Stimulated activated CD4-positive, alpha-beta T cell treated with anti-CD3 and anti-CD28 coated beads, Interleukin-15, amount 100 ng/mL, for 1 hour (primary cell): ENCODE results near the gene ACER3.
"Not testable (repeated sequence)": the region's sequence is repeated elsewhere in the genome, so short reads cannot be mapped to it uniquely, and the experiment has no call there.

ENCODE experiments used
- DNase-seq, 2 donors: peaks; one replicate each; pipeline ENCODE4 v3.0.0-alpha.2; 2020; ENCODE audit warnings: low read depth in 1 of 2, low spot score in 1 of 2

The ACER3 gene

DNA sequence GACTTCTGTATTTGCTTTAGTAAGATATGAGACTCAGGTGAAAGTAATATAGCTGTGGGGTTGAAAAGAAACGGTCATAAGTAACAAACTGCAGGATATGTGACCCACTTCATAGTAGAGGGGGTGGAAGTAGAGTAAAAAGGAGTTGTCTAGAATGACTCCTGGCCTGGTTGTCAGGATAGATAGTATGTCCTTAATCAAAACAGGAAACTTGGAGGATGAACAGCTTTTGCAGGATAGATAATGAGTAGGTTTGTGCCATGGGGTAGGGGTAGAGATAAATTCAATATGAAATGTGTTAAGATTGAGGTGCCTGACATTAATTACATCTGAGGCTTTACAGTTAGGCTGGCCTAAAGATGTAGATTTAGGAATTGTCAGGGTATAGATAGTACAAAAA is 126.5 kb downstream of the ACER3 start:
- DNase-seq, result no peak

DNA sequence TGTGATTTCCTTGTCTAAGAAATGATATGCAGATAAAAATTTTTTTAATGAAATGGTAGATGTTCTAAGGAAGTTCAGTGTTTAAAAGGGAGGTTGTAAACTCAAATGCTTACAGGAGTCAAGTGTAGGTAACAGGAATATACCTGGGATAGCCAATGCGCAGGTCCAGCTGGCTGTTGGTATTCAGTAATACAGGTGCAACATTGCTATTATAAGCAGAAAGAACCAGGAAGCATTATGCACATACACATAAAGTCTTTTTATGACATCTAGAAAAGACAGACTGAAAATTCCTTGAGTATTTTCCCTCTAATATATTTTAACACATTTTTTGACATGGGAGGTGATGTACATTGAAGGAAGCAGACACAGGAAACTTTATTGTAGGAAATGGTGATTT is 129.9 kb downstream of the ACER3 start:
- no peak for DNase-seq

DNA sequence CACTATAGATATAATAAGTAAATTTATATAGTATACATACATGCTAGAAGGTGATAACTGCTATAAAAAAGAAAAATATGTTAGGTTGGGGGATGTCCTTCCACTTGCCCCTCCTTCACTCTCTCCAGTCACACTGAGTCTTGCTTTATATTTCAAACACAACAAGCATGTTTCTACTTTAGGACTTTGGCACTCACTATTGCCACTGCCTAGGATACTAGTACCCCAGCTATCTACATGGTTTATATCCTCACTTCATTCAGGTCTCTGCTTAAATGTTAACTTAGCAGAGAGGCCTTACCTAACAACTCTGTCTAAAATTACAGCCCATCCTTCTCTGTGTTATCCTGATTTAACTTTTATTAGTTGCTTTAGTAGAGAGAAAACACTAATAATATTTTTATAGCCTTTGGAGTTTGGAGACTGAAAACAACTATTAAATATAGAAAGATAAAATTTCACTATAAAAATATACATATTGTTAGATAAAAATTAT is 134.4 kb downstream of the ACER3 start:
- DNase-seq, result no peak

DNA sequence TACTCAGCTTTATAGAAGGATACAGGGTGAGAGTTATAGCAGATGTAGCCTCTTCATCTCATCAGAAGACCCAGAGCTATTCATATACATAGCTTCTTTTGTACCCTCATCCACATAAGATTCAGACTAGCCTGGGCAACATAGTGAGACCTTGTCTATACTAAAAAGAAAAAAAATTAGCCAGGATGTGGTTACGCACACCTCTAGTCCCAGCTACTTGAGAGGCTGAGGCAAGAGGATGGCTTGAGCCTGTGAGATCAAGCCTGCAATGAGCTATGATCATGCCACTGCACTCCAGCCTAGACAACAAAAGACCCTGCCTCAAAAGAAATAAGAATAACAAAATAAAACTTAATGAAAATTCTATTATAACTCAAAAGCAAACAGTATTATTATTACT is 136.8 kb downstream of the ACER3 start:
- DNase-seq, result no peak

DNA sequence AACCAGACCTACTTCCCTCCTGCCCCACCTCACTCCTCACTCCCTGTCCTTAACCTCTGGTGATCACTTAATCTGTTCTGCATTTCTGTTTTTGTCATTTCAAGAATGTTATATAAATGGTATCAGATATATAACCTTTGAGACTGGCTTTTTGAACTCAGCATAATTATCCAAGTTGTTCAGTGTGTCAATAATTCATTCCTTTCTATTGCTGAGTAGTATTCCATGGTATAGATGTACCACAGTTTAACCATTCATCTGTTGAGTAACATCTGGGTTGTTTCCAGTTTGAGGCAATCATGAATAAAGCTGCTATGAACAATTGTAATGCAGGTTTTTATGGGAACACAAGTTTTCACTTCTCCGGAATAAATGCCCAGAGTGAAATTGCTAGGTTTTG is 138.9 kb downstream of the ACER3 start:
- DNase-seq, result no peak

DNA sequence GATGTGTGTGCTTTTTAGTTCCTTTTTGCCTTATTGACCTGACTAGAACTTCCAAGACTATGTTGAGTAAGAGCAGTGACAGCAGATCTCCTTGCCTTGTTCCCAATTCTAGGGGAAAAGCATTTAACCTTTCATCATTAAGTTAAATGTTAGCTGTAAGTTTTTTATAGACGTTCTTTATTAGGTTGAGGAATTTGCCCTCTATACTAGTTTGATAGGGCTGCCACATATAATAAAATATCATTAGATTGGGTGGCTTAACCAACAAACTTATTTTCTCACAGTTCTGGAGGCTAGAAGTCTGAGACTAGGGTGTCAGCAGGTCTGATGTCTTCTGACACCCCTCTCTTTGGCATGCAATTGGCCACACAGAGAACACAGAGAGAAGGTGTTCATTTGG is 140.9 kb downstream of the ACER3 start:
- no peak for DNase-seq

DNA sequence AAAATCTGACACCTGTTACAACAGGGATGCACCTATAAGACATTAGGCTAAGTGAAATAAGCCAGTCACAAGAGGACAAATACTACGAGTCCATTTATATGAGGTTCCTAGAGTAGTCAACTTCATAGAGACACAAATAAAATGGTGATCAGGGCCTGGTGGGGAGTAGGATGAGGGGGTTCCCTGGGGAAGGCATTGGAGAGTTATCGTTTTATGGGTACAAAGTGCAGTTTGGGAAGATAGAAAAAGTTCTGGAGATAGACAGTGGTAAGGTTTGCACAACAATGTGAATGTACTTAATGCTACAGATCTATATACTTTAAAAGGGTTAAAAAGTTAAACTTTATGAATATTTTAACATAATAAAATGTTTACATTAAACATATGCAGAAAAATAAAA is 142.1 kb downstream of the ACER3 start:
- no peak for DNase-seq

DNA sequence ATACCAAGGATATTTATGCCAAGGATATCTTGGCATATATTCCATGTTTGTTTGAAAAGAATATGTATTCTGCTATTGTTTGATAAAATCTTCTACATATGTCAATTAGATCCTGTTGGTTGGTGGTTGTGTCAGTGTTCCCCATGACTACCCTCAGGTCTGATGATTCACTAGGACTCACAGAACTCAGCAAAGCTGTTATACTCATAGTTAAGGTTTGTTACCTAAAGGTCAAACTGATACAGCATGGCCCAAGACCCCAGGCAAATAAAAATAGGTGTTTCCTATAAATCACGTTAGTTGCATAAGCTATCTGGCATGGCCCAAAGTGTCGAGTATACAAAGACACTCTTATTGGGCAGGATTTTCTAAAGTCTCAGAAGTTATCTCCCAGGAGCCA is 143.2 kb downstream of the ACER3 start:
- no peak for DNase-seq

DNA sequence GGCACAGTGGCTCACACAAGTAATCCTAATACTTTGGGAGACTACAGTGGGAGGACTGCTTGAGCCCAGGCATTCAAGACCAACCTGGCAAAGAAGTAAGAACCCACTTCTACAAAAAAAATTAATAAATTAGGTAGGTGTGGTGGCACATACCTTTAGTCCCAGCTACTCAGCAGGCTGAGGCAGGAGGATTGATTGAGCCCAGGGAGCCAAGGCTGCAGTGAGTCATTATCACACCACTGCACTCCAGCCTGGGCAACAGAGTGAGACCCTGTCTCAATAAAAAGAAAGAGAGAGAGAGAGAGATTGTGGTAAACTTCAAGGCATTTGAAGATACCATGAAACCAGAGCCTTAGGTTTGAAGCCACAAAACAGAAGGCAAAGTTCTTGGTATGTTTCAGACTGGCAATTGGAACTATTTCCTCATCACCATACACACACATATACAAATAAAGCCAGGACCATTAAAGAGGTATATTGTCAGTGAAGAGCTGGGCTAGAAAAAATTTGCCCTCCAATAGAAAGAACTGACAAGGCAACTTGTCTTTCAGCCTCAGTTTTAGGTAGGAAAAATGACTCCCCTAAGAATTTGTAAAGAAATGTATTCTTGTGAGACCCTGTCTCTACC is 148.9 kb downstream of the ACER3 start:
- no peak for DNase-seq

DNA sequence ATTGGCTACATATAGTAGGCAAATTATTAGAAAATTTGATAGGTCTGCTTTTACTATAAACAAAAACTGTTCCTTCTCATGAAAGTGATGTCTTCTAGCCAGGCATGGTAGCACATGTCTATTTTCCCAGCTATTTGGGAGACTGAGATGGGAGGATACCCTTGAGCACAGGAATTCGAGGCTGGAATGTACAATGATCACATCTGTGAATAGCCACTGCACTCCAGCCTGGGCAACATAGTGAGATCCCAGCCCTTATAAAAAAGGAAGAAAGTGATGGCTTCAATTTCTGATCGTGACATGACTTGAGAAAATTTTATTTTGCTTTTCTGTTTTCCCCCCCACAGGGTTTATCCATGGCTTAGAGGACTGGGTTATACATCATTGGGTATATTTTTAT is 154.0 kb downstream of the ACER3 start:
- no peak for DNase-seq

DNA sequence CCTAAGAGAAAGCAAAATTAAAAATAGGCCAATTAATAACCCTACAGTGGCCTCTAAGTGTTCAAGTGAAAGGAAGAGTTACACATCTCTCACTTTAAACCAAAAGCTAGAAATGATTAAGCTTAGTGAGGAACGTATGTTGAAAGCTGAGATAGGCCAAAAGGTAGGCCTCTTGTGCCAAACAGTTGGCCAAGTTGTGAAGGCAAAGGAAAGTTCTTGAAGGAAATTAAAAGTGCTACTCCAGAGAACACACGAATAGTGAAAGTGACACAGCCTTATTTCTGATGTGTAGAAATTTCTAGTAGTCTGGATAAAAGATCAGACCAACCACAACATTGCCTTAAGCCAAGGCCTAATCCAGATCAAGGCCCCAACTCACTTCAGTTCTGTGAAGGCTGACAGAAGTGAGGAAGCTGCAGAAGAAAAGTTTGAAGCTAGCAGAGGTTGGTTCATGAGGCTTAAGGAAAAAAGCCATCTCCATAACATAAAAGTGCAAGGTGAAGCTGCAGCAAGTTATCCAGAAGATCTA is 157.7 kb downstream of the ACER3 start:
- DNase-seq, result not testable (repeated sequence)

DNA sequence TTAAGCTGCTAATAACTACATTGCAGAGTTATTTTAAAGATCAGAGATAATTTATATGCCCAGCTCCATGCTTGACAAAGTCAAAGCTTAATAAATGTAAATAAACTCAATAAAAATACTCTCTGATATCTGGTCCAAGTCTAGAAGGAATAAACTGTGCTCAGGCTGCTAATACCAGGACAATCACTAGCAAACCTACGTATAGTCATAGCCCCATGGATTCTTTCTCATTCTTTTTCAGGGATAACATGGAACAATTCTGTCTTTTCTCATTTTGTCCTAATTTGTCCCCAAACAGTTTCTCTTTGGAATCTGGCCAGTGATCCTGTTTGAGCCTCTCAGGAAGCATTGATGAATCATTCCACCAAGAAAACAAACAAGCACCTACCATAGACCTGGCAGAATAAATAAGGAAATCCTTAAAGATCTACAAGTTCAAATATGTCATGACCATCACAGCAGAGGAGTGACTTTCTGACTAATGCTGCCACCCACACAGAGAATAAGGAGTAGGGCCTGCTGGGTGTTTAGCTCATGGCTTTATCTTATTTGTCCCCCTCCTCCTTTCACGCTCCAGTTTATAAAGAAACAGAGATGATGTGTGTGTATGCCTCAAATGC is 159.4 kb downstream of the ACER3 start:
- no peak for DNase-seq

DNA sequence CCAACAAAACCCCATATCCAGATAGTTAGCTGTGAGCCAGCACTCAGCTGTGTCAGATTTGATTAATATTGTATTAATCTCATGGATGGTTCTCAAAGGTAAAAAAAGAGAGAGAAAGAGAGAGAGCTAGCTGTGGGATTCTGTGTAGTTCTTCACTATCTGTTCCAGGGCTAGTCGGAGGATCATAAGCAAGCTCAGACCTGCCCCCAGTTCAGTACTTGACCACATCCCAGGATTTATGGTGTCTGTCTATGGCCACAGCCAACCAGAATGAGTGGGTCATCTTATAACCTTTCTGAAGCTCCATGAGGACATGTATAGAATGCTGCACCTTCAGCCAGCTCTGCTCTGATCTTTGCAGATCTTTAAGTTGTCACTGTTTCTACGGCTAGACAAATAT is 160.0 kb downstream of the ACER3 start:
- DNase-seq, result no peak

DNA sequence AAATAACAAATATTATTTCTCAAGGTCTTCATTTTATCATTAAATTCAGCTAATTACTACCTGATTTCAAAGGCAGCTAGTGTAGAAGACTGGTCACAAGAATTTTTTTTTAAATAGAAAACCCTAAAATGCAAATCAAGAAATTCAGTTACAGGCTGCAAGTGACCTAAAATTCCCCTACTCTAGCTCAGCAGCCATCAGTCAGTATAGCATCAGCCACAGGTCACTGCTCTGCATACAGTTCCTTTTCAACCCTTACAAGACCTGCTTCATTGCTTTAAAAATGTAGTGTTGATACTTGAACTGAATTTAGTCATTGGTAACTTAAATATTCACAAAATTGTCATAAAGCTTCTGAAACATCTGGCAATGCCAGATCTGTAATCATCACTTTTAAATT is 164.0 kb downstream of the ACER3 start:
- no peak for DNase-seq

DNA sequence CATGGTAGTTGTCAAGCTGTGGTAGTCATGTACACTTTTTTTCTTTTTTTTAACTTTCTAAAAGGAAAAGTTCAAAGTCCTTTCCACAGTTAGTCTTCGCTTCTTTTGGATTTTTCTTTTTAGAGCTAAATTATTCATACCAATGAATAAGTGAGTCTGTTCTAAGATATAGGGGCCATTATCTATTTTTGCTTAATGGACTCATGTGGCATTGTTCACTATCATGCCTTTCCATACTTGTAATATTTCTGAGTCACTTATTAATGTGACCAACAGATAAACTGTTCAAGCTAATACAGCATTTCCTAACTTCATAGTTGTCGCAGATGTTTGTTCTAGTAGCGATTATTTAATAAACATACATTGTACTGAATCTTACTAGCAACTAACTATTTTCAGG is 165.5 kb downstream of the ACER3 start:
- no peak for DNase-seq

DNA sequence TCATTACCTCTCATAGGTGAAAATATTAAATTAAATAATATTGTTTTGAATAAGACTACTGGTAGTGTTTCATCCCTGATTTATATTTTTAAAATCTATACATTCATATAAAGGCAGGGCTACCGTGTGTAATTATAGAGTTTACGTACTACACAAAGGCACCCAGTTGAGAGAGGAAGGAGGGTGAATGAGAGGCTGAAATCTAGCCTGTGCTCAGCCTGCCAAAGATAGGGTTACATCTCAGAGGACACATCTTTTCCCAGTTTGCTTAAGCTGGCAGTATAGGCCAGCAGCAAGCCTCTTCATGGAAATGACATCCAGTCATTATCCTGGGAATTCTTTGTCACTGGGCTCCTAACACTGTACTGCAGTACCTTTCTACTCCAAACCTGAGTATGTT is 166.0 kb downstream of the ACER3 start:
- no peak for DNase-seq

DNA sequence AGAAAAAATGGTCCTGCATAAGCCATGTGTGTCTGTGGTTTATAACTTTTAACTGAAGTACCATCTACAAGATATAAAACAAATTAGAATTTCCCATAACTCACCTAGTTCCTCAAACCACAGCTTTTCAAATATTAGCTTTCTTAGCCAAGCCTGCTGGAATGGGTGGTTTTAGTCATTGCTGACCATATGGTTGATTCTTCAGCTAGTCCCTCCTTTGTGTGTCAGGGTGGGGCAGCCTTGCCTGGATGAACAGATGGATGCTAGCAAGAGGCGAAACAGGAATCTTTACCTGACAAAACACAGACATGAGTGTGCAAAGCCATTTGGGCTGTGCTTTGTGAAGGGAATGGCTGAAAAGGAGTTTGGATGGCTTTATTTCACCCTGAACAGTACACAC is 166.6 kb downstream of the ACER3 start:
- DNase-seq, result no peak

DNA sequence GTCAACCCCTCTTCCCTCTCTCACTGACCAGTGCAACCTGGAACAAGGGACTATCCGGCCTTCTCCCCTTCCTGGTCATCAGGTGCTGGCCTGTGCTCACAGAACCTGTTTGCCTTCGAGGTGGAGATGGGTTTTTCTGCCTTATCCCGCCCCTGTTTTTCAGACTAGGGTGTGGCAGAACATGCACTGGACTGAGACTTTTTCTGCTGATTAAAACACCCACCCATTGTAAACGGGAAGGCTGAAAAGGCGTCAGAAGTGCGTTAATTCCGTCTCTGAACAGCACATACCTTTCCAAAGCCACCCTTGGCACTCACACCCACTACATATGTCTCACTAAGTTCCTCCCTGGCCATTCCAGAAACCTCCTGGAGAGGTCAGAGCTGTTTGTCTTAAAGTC is 169.1 kb downstream of the ACER3 start:
- DNase-seq, result no peak

DNA sequence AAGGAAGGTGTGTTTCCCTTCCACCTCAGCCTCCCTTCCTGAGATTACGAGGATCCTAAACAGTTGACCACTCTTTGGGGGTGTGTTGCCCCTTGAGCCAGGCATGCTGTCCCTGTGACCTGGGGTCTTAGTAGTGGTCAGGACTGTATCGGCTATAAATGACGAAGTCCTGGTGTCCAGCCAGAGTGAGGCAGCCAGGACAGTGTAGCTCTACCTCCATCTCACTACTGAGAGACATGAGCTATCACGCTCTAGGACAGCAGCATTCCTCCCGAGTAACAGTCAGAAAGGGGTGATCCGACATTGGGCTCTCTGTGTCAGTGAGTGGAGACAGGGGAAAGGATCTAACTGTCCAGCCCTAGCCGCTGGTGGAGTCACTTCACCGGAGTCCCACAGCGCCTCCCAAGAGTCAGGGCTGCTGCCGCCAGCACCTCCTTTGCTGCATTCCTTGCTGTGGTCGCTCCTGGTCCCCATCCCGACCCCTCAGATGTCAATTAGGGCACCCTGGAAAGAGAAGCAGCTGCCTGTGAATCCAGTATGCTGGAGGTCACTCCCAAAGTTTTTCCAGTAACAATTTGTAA is 170.2 kb downstream of the ACER3 start:
- DNase-seq, result no peak

DNA sequence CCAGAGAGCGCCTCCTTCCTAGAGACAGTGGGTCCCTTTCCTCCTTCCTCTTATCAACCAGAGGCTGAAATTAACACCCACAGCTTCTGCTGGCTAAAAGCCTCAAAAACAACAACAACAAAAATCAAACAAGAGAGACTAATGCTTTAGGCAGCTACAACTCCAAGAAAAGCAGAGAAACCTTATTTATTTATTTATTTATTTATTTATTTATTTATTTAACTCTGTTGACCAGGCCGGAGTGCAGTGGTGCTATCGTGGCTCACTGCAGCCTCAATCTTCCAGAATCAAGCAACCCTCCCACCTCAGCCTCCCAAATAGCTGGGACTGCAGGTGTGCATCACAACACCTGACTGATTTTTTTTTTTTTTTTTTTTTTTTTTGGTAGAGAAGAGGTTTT is 170.9 kb downstream of the ACER3 start:
- DNase-seq, result no peak

DNA sequence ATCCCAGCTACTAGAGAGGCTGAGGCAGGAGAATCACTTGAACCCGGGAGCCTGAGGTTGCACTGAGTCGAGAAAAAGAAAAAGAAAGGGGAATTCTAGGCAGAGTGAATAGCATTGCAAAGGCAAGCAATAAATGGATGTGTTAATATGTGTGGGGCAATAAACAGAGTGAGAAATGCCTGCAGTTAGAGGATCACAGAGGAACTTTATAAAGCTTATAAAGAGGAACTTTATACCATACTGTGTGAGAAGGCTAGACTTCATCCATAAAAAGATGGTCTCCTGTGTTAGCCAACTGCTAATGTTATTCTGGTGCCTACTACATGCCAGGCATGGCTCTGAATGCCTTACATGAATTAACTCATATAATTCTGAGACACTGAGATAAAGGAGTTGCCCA is 174.3 kb downstream of the ACER3 start:
- DNase-seq, result no peak

DNA sequence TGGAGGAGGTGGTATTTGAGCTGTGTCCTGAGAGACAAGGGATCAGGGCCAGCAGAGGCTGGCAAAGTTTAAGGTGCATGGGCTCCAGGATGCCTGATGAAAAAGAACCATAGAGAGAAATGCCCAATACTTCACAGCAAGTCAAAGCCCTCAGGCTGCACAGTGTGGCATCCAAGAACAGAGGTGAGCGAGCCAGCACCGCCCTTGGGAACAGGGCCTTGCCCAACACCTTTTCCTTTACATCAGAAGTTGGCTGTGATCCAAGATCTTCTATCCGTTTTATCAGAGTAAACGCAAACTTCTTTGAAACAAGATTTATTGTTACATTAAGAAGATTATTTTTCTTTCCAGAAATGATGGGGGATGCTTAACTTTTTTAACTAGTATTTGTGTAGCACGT is 174.9 kb downstream of the ACER3 start:
- no peak for DNase-seq

DNA sequence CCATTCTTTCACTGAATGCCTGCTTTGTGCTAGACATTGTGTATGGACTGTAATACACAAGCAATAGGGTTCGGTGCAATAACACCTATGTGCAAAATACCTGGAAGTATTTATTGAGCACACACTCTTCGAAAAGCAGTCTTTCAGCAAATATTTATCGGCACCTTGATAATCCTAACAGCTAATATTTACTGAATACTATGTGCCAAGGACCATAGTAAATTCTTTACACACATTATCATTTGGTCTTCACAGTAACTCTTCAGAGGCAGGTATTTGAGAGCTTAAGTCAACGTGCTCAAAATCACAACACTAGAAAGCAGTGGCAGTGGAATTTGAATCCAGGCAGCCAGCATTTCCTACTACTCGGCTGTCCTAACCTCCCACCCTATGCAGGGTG is 175.7 kb downstream of the ACER3 start:
- no peak for DNase-seq
